Upper lobe of right lung (tissue), 1 donor: ENCODE results near the gene SGMS1. TPM values are rescaled to one million over a fixed set of nuclear protein-coding genes. Genes with fewer than 3 reads are reported as not detected.
A peak's percentile ranks its signal among the peaks of the same experiment; 100 is the strongest.

ENCODE experiments used
- ATAC-seq: fragments of 200-7000 bp; cut with Tn5 transposase; one replicate; pipeline ENCODE4 v1.9.1; 2020; ENCODE audit warnings: mild to moderate bottlenecking, moderate library complexity
- DNase-seq: peaks from one replicate; pipeline ENCODE4 v3.0.0-alpha.2; 2020
- H3K27ac ChIP-seq: fragments of 200-600 bp; one replicate; pipeline ENCODE4 v1.8.0; 2022
- H3K27me3 ChIP-seq: fragments of 200-600 bp; one replicate; pipeline ENCODE4 v1.8.0; 2022; ENCODE audit warnings: mild to moderate bottlenecking
- H3K36me3 ChIP-seq: fragments of 200-600 bp; one replicate; pipeline ENCODE4 v1.8.0; 2022
- H3K4me1 ChIP-seq: fragments of 200-600 bp; one replicate; pipeline ENCODE4 v1.8.0; 2022
- H3K4me3 ChIP-seq: fragments of 200-600 bp; one replicate; pipeline ENCODE4 v1.8.0; 2022; ENCODE audit warnings: mild to moderate bottlenecking
- H3K9me3 ChIP-seq: fragments of 200-600 bp; one replicate; pipeline ENCODE4 v1.8.0; 2022
- CTCF ChIP-seq: fragments of 200-600 bp; IDR thresholded peaks from one replicate; pipeline ENCODE4 v1.8.0; 2022; ENCODE audit warnings: antibody characterized with exemption
- intact Hi-C: fragments of 100-400 bp; cut with DNase I; formaldehyde crosslinking; loops from one replicate; pipeline ENCODE4 v1.11.0; 2022
- total RNA-seq: library from RNA; stranded (reverse); fragmentation: NEBNext Ultra II Directional; extraction: Animal tissue kit (Norgen Biotek cat#: 25700); gene quantifications from one replicate; pipeline ENCODE4 v1.2.1, GENCODE V29; 2021
- donor health status: DM: no; HTN: yes; CAD: no; lungs with severe emphysema.

SGMS1 gene
- total RNA-seq, 1 donor from 2014 or later = 73.1 TPM

GRCh38 chr10:50392966-50393718 is 230.6 kb downstream of the SGMS1 start:
- Histone ChIP-seq H3K36me3 (no peaks in the 10 kb centered on the region), H3K4me1 (peaks cover 51% of the 10 kb centered on the region), H3K27ac (no peak overlapping the region), H3K4me3 (no peak overlapping the region), H3K27me3 (no peaks in the 10 kb centered on the region), H3K9me3 (no peaks in the 10 kb centered on the region)
- no peak for TF ChIP-seq CTCF
- intact Hi-C loops = no loop called here
- ATAC-seq = no peak
- no peak for DNase-seq

- intact Hi-C loops = no loop called here
- H3K4me1 ChIP-seq = peaks cover 44% of the 10 kb centered on the region
- no peak for ATAC-seq
These were observed 231.3 kb downstream of the SGMS1 start for GRCh38 chr10:50392426-50392825.

GRCh38 chr10:50390302-50390701 is 233.5 kb downstream of the SGMS1 start:
- Histone ChIP-seq H3K4me1 (peaks cover 28% of the 10 kb centered on the region), H3K36me3 (no peaks in the 10 kb centered on the region), H3K4me3 (no peak overlapping the region), H3K9me3 (no peaks in the 10 kb centered on the region), H3K27ac (no peak overlapping the region), H3K27me3 (no peaks in the 10 kb centered on the region)
- intact Hi-C loops = no loop called here
- no peak for DNase-seq
- no peak for TF ChIP-seq CTCF
- ATAC-seq = no peak

More at GRCh38 chr10:50392426-50392825, 231.3 kb downstream of the SGMS1 start:
- Histone ChIP-seq H3K9me3 (no peaks in the 10 kb centered on the region), H3K27me3 (no peaks in the 10 kb centered on the region), H3K4me3 (no peak overlapping the region), H3K27ac (no peak overlapping the region), H3K36me3 (no peaks in the 10 kb centered on the region)
- no peak for DNase-seq
- TF ChIP-seq CTCF = no peak

DNA sequence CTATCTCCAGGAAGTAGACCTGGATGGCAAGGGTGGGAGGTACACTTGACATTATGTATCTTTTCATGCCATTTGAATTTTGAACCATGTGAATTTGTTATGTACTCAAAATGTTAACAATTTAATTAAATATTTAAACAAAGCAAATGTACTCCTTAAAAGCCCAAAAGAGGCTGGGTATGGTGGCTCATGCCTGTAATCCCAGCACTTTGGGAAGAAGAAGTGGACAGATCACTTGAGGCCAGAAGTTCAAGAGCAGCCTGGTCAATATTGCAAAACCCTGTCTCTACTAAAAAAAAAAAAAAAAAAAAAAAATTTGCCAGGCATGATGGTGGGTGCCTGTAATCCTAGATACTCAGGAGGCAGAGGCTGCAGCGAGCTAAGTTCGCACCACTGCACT is 235.6 kb downstream of the SGMS1 start:
- intact Hi-C loops = no loop called here
- H3K27me3 ChIP-seq = no peaks in the 10 kb centered on the region
- no peaks in the 10 kb centered on the region for H3K36me3 ChIP-seq
- H3K27ac ChIP-seq = no peak overlapping the region
- DNase-seq = no peak
- H3K9me3 ChIP-seq = no peaks in the 10 kb centered on the region
- H3K4me3 ChIP-seq = no peak overlapping the region
- TF ChIP-seq CTCF = no peak
- ATAC-seq = peak; percentile 69
- peaks cover 25% of the 10 kb centered on the region for H3K4me1 ChIP-seq

- Histone ChIP-seq H3K36me3 (no peaks in the 10 kb centered on the region), H3K4me1 (peaks cover 25% of the 10 kb centered on the region), H3K4me3 (no peak overlapping the region), H3K27me3 (no peaks in the 10 kb centered on the region), H3K9me3 (no peaks in the 10 kb centered on the region), H3K27ac (no peak overlapping the region)
- intact Hi-C loops = no loop called here
- ATAC-seq (no peak), DNase-seq (no peak)
- TF ChIP-seq CTCF = no peak
These were observed 236.1 kb downstream of the SGMS1 start for GRCh38 chr10:50387732-50388073.
